Erythroblast (primary cell): Measurements from ENCODE around the gene MTHFD1L.

Experiments used
- GATA1 ChIP-seq: IDR thresholded peaks from 2 replicates; pipeline ENCODE4 v1.6.1; 2011; ENCODE audit warnings: low read depth, mild to moderate bottlenecking, control low read depth, low read length, moderate library complexity
- POLR2A ChIP-seq: IDR thresholded peaks from 2 replicates; pipeline ENCODE4 v1.6.1; 2011; ENCODE audit warnings: mild to moderate bottlenecking, low read length

DNA sequence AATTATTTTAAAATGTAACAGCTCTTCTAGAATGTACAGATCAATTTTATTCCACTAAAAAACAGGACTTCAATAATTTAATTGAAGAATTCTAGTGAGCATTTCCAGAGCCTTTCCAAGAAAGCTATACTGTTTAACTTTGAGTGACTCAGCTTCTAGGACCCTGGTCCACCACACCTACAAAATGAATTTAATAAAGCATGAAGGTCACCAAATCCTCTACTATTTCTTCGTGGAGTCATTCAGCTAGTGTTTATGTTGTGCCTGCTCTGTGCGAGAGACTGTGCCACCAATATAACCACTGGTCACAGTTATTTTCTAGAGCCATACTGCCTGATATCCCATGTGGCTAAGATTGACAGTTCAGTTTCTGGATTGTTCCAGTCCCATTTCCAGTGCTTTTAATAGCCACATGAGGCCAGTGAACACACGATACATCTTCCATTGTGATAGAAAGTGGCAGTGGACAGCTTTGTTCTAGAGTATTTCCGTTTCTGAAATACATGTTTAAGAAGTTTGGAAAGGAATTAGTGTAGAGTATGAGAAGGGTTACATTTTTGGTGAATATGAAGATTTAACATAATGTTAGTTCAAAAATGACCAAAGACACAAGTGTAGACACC is 160.7 kb downstream of the MTHFD1L start:
- no peak for TF ChIP-seq POLR2A
- no peak for TF ChIP-seq GATA1
